Mesendoderm (in vitro differentiated cells): ENCODE results near the gene GTF2H4.
"Not testable (repeated sequence)": the region's sequence is repeated elsewhere in the genome, so short reads cannot be mapped to it uniquely, and the experiment has no call there.

ENCODE experiments used
- DNase-seq: peaks from one replicate; pipeline ENCODE4 v3.0.0; 2013
- H2AK5ac ChIP-seq: 2 replicates; pipeline ENCODE4 v1.6.1; 2013; ENCODE audit warnings: low read length, inconsistent platforms
- H2BK120ac ChIP-seq: 2 replicates; pipeline ENCODE4 v1.6.1; 2013; ENCODE audit warnings: low read depth, mild to moderate bottlenecking, low read length, moderate library complexity, mixed read lengths
- H2BK15ac ChIP-seq: replicated peaks from 2 replicates; pipeline ENCODE4 v1.6.1; 2013; ENCODE audit warnings: low read depth, mild to moderate bottlenecking, moderate library complexity
- H2BK5ac ChIP-seq: 2 replicates; pipeline ENCODE4 v1.6.1; 2013; ENCODE audit warnings: low read length, inconsistent platforms
- H3K18ac ChIP-seq: 2 replicates; pipeline ENCODE4 v1.6.1; 2013; ENCODE audit warnings: mild to moderate bottlenecking, low read length, mixed read lengths
- H3K23ac ChIP-seq: one replicate; pipeline ENCODE4 v1.6.1; 2013; ENCODE audit warnings: low read length
- H3K27ac ChIP-seq: 2 replicates; pipeline ENCODE4 v1.5.1; 2013; ENCODE audit warnings: low read depth, mild to moderate bottlenecking, inconsistent platforms, low read length, moderate library complexity
- H3K27me3 ChIP-seq: 2 replicates; pipeline ENCODE4 v1.6.1; 2013; ENCODE audit warnings: low read length, control low read depth, mild to moderate bottlenecking, inconsistent platforms; ENCODE audit not compliant: insufficient read depth, poor library complexity
- H3K36me3 ChIP-seq: 2 replicates; pipeline ENCODE4 v1.6.1; 2013; ENCODE audit warnings: low read length, inconsistent platforms; ENCODE audit not compliant: control insufficient read depth, insufficient read depth
- H3K4ac ChIP-seq: one replicate; pipeline ENCODE4 v1.6.1; 2013; ENCODE audit warnings: low read depth, mild to moderate bottlenecking, low read length, moderate library complexity
- H3K4me1 ChIP-seq: 2 replicates; pipeline ENCODE4 v1.6.1; 2013; ENCODE audit warnings: low read depth, low read length, inconsistent platforms; ENCODE audit not compliant: control insufficient read depth
- H3K4me2 ChIP-seq: 2 replicates; pipeline ENCODE4 v1.6.1; 2013; ENCODE audit warnings: low read length
- H3K4me3 ChIP-seq: 2 replicates; pipeline ENCODE4 v1.5.1; 2013; ENCODE audit warnings: mild to moderate bottlenecking, low read length
- H3K56ac ChIP-seq: one replicate; pipeline ENCODE4 v1.6.1; 2013; ENCODE audit warnings: low read length
- H3K79me1 ChIP-seq: 2 replicates; pipeline ENCODE4 v1.6.1; 2013; ENCODE audit warnings: low read length, inconsistent platforms
- H3K79me2 ChIP-seq: 2 replicates; pipeline ENCODE4 v1.6.1; 2013; ENCODE audit warnings: mild to moderate bottlenecking, low read length; ENCODE audit not compliant: control insufficient read depth, insufficient read depth
- H3K9ac ChIP-seq: 2 replicates; pipeline ENCODE4 v1.6.1; 2013; ENCODE audit warnings: low read length, inconsistent platforms
- H4K5ac ChIP-seq: one replicate; pipeline ENCODE4 v1.6.1; 2013; ENCODE audit warnings: low read length
- H4K8ac ChIP-seq: one replicate; pipeline ENCODE4 v1.6.1; 2013; ENCODE audit warnings: low read depth, mild to moderate bottlenecking, control low read depth, low read length, moderate library complexity
- WGBS: extraction: QIAGEN DNeasy Blood & Tissue Kit; methylation state at CpG from one replicate; pipeline ENCODE4 v1.1.7; 2013; ENCODE audit warnings: low lambda C conversion rate, missing lambda C conversion rate; ENCODE audit not compliant: insufficient coverage; ENCODE audit errors: extremely low coverage; 5-methylcytosine and 5-hydroxymethylcytosine counted together

Gene GTF2H4

GRCh38 chr6:30917041-30917440 is 9.0 kb downstream of the GTF2H4 start:
- Histone ChIP-seq H3K36me3 (no peaks in the 10 kb centered on the region), H3K56ac (no peak overlapping the region), H3K4me3 (no peak overlapping the region), H3K79me1 (no peaks in the 10 kb centered on the region), H3K18ac (no peak overlapping the region), H3K4me2 (no peak overlapping the region), H3K4ac (no peak overlapping the region), H2BK120ac (no peak overlapping the region), H3K9ac (no peak overlapping the region), H2BK5ac (no peak overlapping the region), H3K27me3 (no peaks in the 10 kb centered on the region), H2BK15ac (no peak overlapping the region), H3K27ac (no peak overlapping the region), H3K23ac (no peak overlapping the region), H3K79me2 (no peaks in the 10 kb centered on the region), H2AK5ac (no peak overlapping the region), H4K8ac (no peak overlapping the region), H3K4me1 (no peaks in the 10 kb centered on the region), H4K5ac (no peak overlapping the region)
- WGBS: no CpG with 5 or more reads among the region's 7 CpGs
- no peak for DNase-seq

GRCh38 chr6:30917487-30917886 is 9.5 kb downstream of the GTF2H4 start:
- Histone ChIP-seq H3K56ac (no peak overlapping the region), H3K18ac (no peak overlapping the region), H3K79me1 (no peaks in the 10 kb centered on the region), H2BK5ac (no peak overlapping the region), H3K27ac (no peak overlapping the region), H3K23ac (no peak overlapping the region), H3K4me1 (no peaks in the 10 kb centered on the region), H3K36me3 (no peaks in the 10 kb centered on the region), H3K79me2 (no peaks in the 10 kb centered on the region), H3K27me3 (no peaks in the 10 kb centered on the region), H2BK15ac (no peak overlapping the region), H4K5ac (no peak overlapping the region), H3K4me2 (no peak overlapping the region), H2AK5ac (no peak overlapping the region), H3K9ac (no peak overlapping the region), H2BK120ac (no peak overlapping the region), H3K4me3 (no peak overlapping the region), H3K4ac (no peak overlapping the region), H4K8ac (no peak overlapping the region)
- no CpG with 5 or more reads among the region's 8 CpGs for WGBS
- no peak for DNase-seq

- H2BK15ac ChIP-seq: no peak overlapping the region
- WGBS: no CpG with 5 or more reads among the region's 8 CpGs
Observed at GRCh38 chr6:30918670-30919069, 10.7 kb downstream of the GTF2H4 start.

GRCh38 chr6:30922447-30922852 is 14.4 kb downstream of the GTF2H4 start:
- Histone ChIP-seq H3K27ac (no peak overlapping the region), H2BK5ac (no peak overlapping the region), H2BK15ac (no peak overlapping the region), H3K4me3 (no peak overlapping the region), H3K56ac (no peak overlapping the region), H3K4me2 (no peak overlapping the region), H3K79me2 (no peaks in the 10 kb centered on the region), H4K5ac (no peak overlapping the region), H3K4ac (no peak overlapping the region), H3K18ac (no peak overlapping the region), H2AK5ac (no peak overlapping the region), H3K4me1 (no peaks in the 10 kb centered on the region), H3K79me1 (no peaks in the 10 kb centered on the region), H3K23ac (no peak overlapping the region), H3K9ac (no peak overlapping the region), H3K27me3 (no peaks in the 10 kb centered on the region), H4K8ac (no peak overlapping the region), H2BK120ac (no peak overlapping the region), H3K36me3 (peaks cover 9% of the 10 kb centered on the region)
- WGBS: no CpG with 5 or more reads among the region's 7 CpGs
- peak; percentile 53 for DNase-seq

More at GRCh38 chr6:30918670-30919069, 10.7 kb downstream of the GTF2H4 start:
- no peak overlapping the region for H3K27ac ChIP-seq
- no peaks in the 10 kb centered on the region for H3K27me3 ChIP-seq
- no peak overlapping the region for H3K18ac ChIP-seq
- H3K36me3 ChIP-seq: peaks cover 5% of the 10 kb centered on the region
- H3K4me3 ChIP-seq: no peak overlapping the region
- H3K4me2 ChIP-seq: no peak overlapping the region
- no peak overlapping the region for H2AK5ac ChIP-seq
- DNase-seq: no peak
- no peak overlapping the region for H3K9ac ChIP-seq
- no peak overlapping the region for H3K23ac ChIP-seq
- no peak overlapping the region for H4K5ac ChIP-seq
- no peak overlapping the region for H3K4ac ChIP-seq
- H2BK120ac ChIP-seq: no peak overlapping the region
- H3K56ac ChIP-seq: no peak overlapping the region
- H3K79me1 ChIP-seq: no peaks in the 10 kb centered on the region
- H2BK5ac ChIP-seq: no peak overlapping the region
- H3K79me2 ChIP-seq: no peaks in the 10 kb centered on the region
- H4K8ac ChIP-seq: no peak overlapping the region
- H3K4me1 ChIP-seq: no peaks in the 10 kb centered on the region

- not testable (repeated sequence) for H3K36me3 ChIP-seq, H3K79me1 ChIP-seq, H3K56ac ChIP-seq, H3K23ac ChIP-seq, H3K27me3 ChIP-seq, H3K79me2 ChIP-seq, H4K8ac ChIP-seq, H3K4me3 ChIP-seq, H2BK5ac ChIP-seq, H3K4me1 ChIP-seq, H4K5ac ChIP-seq, H3K4me2 ChIP-seq, H2BK15ac ChIP-seq, H2AK5ac ChIP-seq, H3K18ac ChIP-seq, H3K9ac ChIP-seq, H3K4ac ChIP-seq, H3K27ac ChIP-seq, DNase-seq, H2BK120ac ChIP-seq
- WGBS: no CpG with 5 or more reads among the region's 9 CpGs
Observed at GRCh38 chr6:30924040-30924627, 16.1 kb downstream of the GTF2H4 start.

DNA sequence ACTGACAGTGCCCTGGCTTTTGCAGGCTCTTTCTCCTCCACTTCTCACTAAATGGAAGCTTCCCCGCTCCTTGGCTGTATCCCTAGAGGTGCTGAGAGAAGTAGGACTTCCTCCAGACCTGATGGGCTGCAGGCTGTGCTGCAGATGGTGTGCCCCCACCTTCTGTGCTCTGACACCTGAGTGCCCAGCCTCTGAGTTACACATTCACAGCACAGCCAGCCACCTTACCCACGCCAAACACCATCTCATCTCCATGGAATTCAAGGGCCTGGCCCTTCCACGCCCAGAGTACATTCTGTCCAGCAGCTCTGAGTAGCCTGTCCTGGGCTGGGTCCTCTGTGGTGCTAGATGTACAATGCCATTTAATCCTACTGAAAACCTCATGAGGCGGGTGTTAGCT is 18.6 kb downstream of the GTF2H4 start:
- no peak overlapping the region for H3K4ac ChIP-seq
- H3K56ac ChIP-seq: no peak overlapping the region
- H3K79me1 ChIP-seq: no peaks in the 10 kb centered on the region
- no peak overlapping the region for H3K9ac ChIP-seq
- H2BK15ac ChIP-seq: no peak overlapping the region
- no peak overlapping the region for H2BK5ac ChIP-seq
- DNase-seq: no peak
- H4K8ac ChIP-seq: no peak overlapping the region
- no peak overlapping the region for H3K4me2 ChIP-seq
- H3K4me1 ChIP-seq: no peaks in the 10 kb centered on the region
- H3K36me3 ChIP-seq: peaks cover 9% of the 10 kb centered on the region
- H4K5ac ChIP-seq: no peak overlapping the region
- H3K4me3 ChIP-seq: no peak overlapping the region
- no peak overlapping the region for H3K23ac ChIP-seq
- no peak overlapping the region for H2BK120ac ChIP-seq
- H2AK5ac ChIP-seq: no peak overlapping the region
- no peak overlapping the region for H3K18ac ChIP-seq
- no peak overlapping the region for H3K27ac ChIP-seq
- no peaks in the 10 kb centered on the region for H3K79me2 ChIP-seq
- WGBS: no CpG with 5 or more reads among the region's 4 CpGs
- H3K27me3 ChIP-seq: no peaks in the 10 kb centered on the region
